Measurements from ENCODE around the gene MTFMT.

DNA sequence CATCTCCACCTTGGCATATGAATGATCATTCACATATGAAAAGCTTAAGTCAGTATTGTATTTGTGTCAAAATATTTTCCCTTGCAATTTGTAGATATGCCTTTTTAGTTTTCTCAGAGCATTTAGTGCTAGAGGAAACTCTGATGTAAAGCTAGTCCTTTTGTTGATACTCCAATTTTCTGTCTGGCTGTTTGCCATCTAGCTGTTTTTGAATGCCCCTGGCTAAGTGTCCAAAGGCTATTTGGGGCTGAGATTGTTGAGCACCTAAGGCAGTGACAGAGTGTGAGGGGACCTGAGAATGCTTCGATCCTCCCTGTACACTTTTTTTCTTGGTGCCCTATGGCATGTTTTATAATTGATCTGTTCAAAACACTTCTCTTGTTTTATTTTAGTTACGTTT lies 18.8 kb upstream of the MTFMT start:
- no peak for TF ChIP-seq POLR2A (IDR thresholded peaks at IDR 0.05)
- no peak for TF ChIP-seq CTCF (IDR thresholded peaks at IDR 0.05)

All from adrenal gland (tissue), 5 donors.